CD1c-positive myeloid dendritic cell (primary cell): ENCODE results near the gene PTRH2.

Experiments used
- DNase-seq: peaks from one replicate; pipeline ENCODE4 v3.0.0-alpha.2; 2016; ENCODE audit errors: extremely low spot score

The PTRH2 gene

DNA sequence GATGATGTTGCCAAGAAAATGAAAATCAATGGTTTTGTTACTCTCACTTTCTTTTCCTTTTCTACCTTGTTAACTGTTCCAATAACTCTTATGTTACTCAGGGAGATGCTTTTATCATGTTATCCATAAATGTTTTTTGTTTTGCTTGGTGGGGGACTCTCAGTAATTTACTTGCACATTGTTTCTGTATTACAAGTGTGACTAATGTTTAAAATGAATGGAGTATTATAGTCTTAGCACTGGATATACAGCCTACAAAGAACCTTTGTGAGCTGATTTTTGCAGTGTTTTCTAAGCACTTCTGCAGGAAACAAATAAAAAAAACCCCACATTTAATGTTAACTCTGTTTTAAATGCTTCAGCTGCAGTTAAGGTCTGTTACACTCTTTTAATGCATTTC lies 12.3 kb upstream of the PTRH2 start:
- no peak for DNase-seq

DNA sequence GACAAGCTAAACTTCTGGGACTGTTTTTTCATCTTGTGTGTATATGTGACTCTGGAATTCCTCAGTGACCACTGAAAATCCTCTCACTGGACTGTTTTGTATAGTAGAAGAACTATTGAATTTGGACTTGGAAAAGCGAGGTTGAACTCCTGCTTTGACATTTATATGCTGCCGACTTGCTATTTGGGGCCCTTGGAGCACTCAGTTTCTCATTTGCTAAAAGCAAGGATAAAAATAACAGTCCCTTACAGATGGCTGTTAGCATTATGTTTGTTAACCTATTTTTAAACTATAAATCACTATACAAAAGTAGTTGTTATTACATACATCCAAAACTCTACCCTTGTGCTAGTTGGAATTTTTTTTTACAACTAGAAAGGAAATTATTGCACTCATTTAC lies 9.2 kb upstream of the PTRH2 start:
- DNase-seq: no peak

DNA sequence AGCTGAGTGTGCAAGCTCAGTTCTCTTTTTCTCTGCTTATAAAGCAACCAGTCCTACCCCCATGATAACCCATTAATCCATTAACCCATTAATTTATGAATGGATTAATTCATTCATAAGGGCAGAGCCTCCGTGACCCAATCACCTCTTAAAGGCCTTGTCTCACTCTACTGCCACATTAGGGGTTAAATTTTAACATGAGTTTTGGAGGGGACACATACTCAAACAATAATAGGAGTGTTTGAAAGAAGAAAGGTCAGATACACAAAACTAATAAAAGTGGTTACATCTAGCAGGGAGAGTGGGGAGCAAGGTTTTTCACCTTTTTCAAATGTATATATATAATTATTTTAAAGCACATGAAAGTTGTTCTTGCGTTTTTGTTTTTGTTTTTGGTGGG lies 7.0 kb upstream of the PTRH2 start:
- DNase-seq: no peak

DNA sequence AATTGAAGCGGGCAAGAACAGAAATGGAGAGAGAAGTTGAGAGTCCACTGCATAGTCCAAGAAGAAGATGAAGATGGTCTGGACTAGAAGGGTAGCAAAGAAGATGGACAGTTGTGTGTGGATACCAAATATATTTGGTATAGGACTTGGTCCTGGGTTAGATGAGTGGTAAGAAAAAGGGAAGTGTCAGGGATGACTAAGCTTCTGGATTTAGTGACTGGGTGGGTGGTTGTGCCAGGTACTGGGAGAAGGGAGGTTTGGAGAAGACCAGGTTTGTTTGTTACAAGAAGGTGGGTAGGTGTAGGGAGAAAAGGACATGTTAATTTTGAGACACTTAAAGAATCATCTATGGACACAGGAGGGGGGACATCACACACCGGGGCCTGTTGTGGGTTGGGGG lies 5.6 kb upstream of the PTRH2 start:
- DNase-seq: peak; percentile 37

DNA sequence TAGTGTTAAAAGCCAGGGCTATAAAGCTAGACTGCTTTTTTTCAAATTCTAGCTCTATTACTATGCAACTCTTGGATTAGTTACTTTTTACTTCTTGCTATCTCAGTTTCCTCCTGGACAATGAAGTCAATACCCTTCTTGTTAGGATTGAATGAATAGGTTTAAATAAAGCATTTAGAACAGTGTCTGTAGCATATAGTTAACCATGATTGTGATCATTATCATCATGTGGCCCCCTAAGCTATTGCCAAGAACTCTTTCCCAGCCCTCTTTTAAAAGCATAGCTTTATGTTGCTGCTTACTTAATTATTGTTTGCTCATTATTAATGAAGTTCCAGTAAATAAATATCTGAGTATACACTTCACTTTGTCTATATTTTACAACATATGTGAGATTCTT lies 4.7 kb upstream of the PTRH2 start:
- no peak for DNase-seq

DNA sequence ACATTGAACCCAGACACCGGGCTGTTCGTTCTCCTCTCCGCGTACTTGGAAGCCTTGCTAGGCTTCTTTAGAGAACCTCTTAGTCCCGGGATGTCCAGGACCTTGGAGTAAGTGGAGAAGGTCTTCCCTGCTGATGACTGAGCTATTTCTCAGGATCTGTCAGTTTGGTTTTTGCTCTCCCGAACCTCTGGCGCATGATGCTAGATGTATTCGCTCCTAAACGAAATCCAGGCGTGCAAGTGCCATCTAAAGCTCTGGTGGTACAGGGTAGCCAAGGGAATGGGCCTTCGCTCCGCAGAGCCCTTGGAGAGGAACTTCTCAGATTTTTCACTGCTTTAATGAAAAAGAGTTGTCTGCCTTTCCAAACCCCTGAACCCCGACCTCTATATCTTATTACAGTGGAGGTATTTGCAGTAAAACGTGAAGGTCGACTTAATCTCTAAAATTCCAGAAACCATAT lies 771 bp upstream of the PTRH2 start:
- peak; percentile 39 for DNase-seq

DNA sequence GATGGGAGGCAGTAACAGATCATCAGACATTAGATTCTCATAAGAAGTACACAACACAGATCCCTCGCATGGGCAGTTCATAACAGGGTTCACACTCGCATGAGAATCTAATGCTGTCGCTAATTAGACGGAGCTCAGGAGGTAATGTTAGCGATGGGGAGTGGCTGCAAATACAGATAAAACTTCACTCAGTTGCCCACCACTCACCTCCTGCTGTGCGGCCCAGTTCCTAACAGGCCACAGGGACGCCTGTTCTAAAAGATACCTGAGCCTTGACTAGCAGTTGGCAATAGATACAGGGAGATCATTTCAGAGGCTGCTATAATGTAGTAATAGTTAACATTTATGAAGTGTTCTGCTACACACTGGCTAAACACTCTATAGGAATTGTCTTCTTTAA lies 4.9 kb downstream of the PTRH2 start:
- no peak for DNase-seq

DNA sequence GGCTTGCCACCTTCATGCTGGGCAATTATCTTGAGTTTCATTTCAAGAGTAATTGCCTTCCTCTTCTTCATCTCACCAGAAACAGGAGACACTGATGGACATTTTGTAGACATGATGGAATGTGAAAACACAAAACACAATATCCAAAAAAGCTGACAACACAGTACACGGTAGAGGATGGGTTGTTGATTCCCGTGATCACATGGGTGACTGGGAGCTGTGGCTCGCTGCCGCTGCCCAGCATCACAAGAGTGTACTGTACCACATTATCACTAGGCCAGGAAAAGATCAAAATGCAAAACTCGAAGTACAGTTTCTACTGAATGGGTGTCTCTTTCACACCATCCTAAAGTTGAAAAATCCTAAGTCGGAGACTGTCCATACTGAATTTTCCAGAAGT lies 7.4 kb downstream of the PTRH2 start:
- no peak for DNase-seq

DNA sequence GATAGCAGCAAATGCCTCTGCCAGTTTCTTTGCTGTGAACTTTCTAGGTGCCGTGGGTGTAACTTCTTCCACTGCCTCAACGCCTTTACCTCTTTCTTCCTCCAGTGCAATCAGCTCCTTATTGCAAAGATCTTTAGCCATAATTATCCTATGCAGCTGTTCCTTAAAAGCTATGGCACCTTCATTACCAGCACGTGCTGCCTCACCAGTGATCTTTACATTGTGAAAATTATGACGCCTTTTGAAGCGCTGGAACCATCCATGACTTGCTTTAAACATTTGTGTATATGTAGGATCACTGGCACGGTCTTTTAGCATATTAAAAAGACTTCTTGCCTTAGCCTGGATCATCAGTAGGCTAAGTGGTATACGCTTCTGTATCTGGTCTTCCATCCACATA lies 8.0 kb downstream of the PTRH2 start:
- no peak for DNase-seq

DNA sequence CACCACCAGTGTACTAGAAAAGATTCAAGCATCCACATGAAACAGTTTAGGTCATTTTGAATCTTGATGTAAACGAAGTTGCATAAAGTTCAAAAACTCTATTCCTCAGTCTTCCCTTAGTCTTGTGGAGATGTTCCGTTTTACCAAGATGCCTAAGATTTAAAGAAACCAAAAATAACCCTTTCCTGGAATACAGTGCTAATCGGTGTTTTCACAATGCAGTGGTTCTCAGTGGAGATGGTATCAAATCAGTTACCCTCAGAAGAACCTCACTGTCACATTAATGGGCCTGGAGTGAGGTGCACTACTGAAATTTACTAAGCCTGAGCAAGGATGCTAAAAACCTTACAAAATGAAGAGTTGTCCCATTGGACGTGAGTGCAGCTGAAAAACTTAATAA lies 9.1 kb downstream of the PTRH2 start:
- DNase-seq: no peak

DNA sequence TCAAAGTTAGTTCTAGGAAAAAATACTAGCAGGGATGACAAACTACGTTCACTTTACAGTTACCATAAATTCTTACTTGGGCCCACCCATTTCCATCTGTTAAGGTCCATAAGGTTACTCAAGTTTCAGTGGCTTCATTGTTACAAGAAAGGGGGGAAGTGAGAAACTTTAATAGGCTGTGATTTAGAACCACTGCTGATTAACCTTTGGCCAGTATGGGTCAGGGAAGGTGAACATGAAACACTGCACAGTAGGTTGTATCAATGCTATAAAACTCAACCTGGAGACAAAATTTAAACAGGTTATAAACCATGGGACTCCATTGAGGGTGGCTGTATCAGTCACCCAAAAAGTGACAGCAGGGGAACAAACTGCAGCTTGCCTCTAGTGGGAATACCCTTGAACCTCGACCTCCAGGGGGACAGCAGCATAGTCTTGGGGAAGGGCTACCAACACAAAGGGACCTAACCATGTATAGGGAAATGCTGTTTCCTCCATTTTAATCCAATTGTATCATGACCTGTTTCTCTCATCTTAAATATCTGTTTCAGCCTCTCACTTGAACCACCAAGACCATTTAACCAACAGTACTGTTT lies 10.4 kb downstream of the PTRH2 start:
- DNase-seq: no peak

DNA sequence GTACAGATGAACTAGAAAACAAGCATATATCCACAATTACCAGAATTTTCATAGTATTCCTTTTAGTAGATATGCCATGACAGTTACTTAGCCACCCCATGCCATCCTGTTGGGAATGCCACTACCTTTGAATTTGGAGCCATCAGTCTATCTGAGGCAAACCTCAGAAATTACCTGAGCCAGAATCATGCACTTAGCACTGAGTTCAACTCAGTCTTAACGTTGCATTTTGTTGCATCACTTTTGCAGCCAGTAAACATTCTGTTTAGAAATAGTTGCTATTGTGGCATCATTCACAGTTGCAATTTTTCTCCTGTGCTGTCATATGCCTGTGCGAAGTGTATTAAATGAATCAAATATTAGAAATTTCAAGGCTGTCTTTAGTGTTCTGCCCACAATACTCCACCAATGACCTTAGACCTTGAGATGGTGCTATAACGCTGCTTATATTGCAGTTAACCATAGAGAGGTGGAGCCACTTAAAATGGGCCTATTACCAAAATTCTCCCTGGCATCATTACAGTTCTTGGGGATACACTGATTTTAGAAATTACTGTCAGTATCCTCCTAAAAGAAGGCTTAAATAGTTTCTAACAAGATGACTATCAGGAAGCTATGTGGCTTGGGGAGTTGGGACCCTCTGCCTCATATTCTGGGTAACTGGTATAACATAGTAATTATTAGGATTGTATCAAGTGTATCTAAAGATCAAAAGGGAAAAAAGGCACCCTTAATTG lies 11.1 kb downstream of the PTRH2 start:
- DNase-seq: no peak

DNA sequence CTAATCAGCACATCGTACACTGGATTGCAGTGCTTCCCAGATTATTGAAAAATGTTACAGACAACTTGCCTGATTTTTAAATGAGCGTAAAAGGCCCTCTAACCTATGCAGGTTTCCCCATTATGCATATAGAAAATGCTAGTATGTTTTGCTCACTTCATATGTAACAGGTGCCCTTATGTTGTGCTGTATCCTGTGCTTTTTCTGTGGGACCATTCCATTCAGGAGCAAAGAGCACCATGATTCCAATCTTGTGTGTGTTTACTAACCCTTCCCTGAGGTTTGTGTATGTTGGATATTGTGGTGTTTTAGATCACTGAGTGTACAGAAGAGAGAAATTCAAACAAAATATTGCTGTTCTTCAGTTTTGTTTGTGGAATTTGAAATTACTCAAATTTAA lies 12.9 kb downstream of the PTRH2 start:
- no peak for DNase-seq

DNA sequence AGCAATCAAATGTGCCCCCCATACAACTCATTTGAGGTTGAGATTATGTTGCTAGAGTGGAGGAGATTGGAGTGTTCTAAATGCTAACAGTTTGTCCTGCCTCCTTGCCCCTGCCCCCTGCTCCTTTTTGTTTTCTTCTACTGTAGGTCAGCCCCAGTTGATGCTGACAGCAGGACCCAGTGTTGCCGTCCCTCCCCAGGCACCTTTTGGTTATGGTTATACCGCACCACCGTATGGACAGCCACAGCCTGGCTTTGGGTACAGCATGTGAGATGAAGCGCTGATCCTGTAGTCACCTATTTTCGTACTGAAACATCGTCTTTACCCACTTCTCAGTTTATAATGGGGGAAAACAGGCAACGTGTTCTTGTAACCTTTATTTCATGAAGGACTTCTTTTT lies 13.6 kb downstream of the PTRH2 start:
- no peak for DNase-seq

DNA sequence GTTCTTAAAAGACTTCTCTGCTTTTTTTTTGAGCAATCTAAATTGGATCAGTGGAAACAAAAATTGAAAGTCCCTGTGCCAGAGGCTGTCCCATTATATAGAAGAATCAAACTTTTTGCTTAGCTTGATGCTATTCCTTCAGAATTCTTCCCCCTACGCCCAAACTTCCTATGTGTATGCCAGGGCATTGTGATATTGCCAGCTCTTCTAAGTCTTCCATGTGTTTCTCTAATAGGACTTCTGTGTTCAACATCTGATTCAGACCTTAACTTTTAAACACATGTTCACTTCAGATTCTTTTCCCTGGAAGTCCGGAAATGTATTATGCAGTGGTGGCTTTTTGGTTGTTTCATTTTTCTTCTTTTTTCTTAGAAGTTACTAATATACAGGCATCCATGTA lies 18.7 kb downstream of the PTRH2 start:
- DNase-seq: no peak

DNA sequence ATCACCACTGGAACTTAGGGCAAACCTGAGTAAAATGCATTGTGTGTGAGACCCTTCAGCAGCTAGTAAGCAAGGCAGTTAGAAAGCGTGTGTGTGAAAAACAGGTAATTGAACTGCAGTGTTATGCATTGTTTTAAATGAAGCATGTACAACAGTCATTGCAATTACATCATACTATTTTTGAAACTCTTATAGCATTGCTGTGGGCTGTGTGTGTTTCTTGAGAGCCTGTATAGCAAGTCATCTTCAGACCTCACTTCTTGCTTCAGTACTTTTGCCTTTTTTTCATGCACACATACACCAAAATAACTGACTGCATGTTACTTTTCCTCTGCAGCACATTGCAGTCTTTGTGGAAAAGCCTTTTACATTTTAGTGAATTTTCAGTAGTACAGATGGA lies 19.2 kb downstream of the PTRH2 start:
- DNase-seq: no peak

DNA sequence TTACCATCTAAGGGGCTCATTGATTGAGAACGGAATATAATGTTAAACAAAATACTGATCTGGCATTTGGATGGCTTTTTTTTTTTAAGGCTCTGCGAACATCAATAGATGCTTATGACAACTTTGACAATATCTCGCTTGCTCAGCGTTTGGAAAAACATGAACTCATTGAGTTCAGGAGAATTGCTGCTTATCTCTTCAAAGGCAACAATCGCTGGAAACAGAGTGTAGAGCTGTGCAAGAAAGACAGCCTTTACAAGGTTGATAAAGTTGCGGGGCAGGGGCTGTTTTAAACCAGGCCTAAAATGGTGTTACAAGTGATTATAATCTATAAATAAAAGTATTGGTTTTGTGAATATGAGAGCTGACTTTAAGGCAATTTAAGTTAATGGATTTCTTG lies 22.3 kb downstream of the PTRH2 start:
- DNase-seq: no peak

DNA sequence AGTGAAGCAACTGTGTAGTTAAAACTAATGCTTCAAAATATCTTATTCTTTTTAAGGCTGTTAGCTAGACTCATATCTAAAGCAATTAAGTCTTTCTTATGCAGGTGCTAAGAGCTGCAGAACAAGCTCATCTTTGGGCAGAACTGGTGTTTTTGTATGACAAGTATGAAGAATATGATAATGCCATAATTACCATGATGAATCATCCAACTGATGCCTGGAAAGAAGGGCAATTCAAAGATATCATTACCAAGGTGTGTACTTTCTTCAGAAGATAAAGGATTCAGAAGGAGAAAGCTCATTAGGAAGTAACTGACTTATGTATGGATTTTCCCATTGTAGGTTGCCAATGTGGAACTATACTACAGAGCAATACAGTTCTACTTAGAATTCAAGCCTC lies 23.9 kb downstream of the PTRH2 start:
- DNase-seq: no peak

DNA sequence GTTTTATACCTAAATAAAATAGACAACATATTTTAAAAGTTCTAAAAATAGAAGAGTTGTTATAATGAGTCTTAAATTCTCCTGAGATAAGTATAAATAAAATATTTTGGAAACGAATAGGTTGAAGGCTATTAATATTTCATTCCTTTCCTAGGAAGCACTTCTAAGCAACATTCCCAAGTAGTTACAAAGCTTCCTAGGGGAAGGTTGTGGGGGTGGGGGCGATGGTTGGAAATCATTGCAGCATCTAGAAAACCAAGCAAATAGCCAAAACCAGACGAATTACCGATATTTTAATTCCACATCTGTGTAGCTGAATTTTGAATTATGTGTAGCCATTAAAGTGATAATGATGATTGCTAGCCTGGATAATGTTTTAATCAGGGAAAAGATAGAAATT lies 26.9 kb downstream of the PTRH2 start:
- DNase-seq: no peak

DNA sequence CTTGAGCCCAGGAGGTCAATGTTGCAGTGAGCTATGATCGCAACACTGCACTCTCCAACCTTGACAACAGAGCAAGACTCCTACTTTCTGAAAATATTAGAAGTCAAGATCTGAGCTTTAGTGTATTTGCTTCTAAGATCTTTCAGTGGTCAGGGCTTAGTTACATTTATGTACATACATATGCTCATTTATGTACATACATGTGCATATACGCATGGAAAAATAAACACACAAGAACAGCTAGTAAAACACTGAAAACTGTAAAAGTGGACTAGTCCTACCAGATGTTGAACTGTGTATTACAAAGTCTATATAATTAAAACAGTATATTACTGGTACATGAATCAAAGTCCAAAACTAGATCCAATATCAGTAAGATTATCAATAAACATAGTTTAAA lies 28.3 kb downstream of the PTRH2 start:
- no peak for DNase-seq

DNA sequence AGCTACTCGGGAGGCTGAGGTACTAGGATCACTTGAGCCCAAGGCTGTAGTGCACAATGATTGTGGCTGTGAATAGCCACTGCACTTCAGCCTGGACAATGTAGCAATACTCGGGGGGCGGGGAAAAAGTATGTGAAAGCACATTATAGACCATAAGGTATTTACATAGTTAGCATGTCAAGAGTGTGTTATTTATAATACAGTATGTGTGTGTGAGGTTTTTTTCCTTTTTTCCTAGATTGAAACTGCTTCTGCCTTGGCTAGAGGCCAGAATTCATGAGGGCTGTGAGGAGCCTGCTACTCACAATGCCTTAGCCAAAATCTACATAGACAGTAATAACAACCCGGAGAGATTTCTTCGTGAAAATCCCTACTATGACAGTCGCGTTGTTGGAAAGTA lies 30.5 kb downstream of the PTRH2 start:
- no peak for DNase-seq

DNA sequence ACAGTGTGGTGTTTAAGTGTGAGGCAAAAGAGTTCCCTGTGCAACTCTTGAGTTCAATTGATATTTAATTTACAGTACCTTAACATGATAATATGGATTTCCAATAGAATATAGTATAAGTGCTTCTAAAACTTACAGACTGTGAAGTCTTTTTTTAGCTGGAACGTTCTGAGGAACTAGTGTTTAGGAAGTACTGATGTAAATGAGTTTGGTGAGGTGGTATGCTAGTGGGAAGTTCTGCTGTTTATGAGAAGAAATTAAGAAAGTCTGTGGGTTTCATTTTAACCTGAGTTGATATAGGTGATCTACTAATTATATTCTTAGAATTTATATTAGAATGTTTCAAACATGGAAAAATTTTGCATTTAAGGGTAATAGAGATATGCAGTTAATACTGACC lies 32.0 kb downstream of the PTRH2 start:
- no peak for DNase-seq

DNA sequence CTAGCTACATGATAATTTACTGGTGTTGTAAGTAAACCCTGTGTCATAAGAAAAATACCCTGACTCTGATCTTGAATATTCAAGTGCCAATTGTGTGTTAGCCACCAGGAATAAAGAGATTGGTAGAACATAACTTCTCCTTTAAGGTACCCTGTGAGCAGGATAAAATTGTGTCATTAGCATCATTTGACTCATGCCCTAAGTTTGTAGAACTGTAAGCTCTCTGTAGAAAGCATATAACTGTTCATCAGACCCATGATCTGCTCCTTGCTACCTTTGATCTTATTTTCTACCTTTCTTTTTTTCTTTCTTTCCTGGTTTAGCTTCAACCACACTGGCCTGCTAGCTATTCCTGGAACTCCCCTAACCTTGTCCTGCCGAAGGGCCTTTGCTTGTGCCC lies 35.8 kb downstream of the PTRH2 start:
- DNase-seq: no peak

DNA sequence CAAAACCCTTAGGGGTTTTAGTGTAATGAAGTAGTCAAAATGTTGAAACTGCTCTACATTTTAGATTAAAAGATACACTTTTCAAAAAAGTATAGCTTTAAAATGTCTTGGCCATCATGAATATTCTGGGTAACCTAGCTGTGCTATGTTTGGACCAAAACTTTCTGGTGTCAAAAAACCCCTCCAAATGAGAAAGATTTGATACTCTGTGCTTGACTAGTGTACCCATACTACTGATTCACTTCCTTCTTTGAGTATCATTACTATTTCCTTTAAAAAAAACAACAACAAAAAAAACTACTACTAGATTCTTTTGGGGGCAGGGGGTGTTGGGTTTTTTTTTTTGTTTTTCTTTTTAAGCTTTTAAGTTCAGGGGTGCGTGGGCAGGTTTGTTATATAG lies 37.3 kb downstream of the PTRH2 start:
- no peak for DNase-seq
